ENCODE measurements around the gene EFCAB14. TPM values are rescaled to one million over a fixed set of nuclear protein-coding genes. Genes with fewer than 3 reads are reported as not detected.

The EFCAB14 gene
- polyA plus RNA-seq, 1 donor (not counting 4 experiments of a cell fraction or from before 2014, with no cell fraction given) = 61.8 TPM

DNA sequence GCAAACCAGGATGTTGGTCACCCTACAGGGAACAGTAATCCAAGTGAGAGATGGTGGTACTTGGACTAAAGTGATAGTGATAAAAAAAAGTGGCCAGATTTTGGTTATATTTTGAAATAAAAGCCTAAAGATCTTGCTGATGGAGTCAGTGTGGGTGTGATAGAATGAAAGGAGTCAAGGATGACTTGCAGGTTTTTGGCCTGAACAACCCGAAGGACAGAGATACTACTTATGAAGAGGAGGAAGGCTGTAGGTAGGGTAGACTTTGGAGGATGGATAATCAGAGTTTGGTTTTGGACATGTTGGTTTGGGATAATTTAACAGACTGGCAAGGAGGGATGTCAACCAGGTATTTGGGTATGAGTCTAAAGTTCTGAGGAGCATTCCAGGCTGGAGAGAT lies 48.8 kb downstream of the EFCAB14 start:
- Histone ChIP-seq H3K4me1 (ENCODE audit: control insufficient read depth, extremely low read depth, insufficient read depth, low read length) (peaks cover 11% of the 10 kb centered on the region), H3K27me3 (ENCODE audit: control insufficient read depth, extremely low read depth, insufficient read depth, low read length) (no peaks in the 10 kb centered on the region), H3K36me3 (ENCODE audit: control insufficient read depth in 2 of 2, extremely low read depth in 1 of 2, insufficient read depth in 2 of 2, low read length in 2 of 2) (peaks cover under 1 to 4% of the 10 kb centered on the region in 2 experiments), H3K9me1 (ENCODE audit: control insufficient read depth, extremely low read depth, insufficient read depth, low read length) (no peaks in the 10 kb centered on the region), H3K9me3 (ENCODE audit: control insufficient read depth, low read depth, low read length) (no peaks in the 10 kb centered on the region), H3K4me2 (ENCODE audit: control insufficient read depth, extremely low read depth, insufficient read depth, low read depth, low read length) (no peak overlapping the region), H3K9ac (ENCODE audit: control insufficient read depth, extremely low read depth, insufficient read depth, low read length) (no peak overlapping the region), H2AFZ (ENCODE audit: control insufficient read depth, low read length) (no peak overlapping the region), H3K79me2 (ENCODE audit: control insufficient read depth, insufficient read depth, low read length) (peaks cover 6% of the 10 kb centered on the region), H3K4me3 (ENCODE audit: control insufficient read depth in 2 of 3, extremely low read depth in 1 of 3, insufficient read depth in 2 of 3, low read depth in 1 of 3, low read length in 3 of 3) (no peak overlapping the region), H3K27ac (ENCODE audit: control insufficient read depth, insufficient read depth, low read length) (no peak overlapping the region), H4K20me1 (ENCODE audit: control insufficient read depth, extremely low read depth, insufficient read depth, low read length) (no peaks in the 10 kb centered on the region)
- DNase-seq (ENCODE audit: low read depth, low spot score) (no peak), FAIRE-seq (no peak)
- TF ChIP-seq, protein P1, sequence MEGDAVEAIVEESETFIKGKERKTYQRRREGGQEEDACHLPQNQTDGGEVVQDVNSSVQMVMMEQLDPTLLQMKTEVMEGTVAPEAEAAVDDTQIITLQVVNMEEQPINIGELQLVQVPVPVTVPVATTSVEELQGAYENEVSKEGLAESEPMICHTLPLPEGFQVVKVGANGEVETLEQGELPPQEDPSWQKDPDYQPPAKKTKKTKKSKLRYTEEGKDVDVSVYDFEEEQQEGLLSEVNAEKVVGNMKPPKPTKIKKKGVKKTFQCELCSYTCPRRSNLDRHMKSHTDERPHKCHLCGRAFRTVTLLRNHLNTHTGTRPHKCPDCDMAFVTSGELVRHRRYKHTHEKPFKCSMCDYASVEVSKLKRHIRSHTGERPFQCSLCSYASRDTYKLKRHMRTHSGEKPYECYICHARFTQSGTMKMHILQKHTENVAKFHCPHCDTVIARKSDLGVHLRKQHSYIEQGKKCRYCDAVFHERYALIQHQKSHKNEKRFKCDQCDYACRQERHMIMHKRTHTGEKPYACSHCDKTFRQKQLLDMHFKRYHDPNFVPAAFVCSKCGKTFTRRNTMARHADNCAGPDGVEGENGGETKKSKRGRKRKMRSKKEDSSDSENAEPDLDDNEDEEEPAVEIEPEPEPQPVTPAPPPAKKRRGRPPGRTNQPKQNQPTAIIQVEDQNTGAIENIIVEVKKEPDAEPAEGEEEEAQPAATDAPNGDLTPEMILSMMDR (optimal IDR thresholded peaks at IDR 0.05 in 1 of 3, IDR thresholded peaks at IDR 0.05 in 1 of 3, conservative IDR thresholded peaks at IDR 0.05 in 1 of 3; ENCODE audit: extremely low read depth in 1 of 3, insufficient read depth in 2 of 3, low read length in 3 of 3) = no peak
- TF ChIP-seq EZH2 (IDR thresholded peaks at IDR 0.05; ENCODE audit: low read length) = no peak
- dilution Hi-C loops (cut with MboI; ENCODE audit: extremely low pct_ligation_motif_present, low sequenced_read_pairs) = no loop called here

DNA sequence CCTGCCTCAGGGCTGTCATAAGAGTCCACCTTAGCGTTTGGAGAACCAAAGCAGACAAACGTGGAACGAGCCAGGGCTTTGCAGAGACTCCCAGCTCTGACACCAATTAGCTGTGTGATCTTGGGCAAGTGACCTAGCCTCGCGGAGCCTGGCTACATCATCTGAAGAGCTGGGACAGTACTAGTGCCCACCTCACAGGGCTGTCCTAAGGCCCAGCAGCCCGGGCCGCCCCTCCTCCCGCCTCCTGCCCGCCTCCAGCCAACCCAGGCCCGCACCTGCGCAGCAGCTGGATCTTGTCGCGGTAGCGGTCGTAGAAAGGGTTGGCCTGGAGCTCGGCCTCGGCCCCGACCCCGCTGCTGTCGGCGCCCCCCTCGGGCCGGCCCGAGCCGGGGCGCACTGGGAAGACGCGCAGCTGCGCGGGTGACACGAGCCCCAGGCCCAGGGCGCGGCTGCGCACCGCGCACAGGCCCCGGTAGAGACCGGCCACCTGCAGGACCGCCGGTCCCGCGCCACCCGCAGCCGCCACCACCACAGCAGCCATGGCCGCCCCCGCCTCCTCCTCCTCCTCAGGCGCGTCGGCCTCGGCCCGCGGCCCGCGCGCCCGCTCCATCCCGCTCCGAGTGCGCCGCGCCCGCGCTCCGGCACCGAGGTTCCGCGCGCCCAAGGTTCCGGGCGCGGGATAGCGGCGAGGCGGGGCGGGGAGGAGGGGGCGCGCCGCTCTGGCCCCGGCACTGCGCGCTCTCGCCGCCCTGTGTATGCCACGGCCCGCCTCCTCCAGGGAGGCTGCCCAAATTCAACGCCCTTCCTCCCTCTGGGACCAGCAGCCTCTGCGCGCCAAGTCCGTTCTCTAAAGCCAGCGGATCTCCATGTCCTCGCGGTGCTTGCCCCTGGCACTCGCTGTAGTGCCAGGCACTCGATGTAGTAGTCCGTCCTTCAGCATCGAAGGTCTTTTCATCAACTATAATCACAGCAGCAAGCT lies 50.8 kb downstream of the EFCAB14 start, which contains the start of gene ATPAF1:
TSS of gene ATPAF1 (minus strand) at position 583 of the 979 bp plus-strand sequence. CDS start at position 541, 42 bp downstream.
- TF ChIP-seq, protein P1 (optimal IDR thresholded peaks at IDR 0.05 in 1 of 3, IDR thresholded peaks at IDR 0.05 in 1 of 3, conservative IDR thresholded peaks at IDR 0.05 in 1 of 3; ENCODE audit: extremely low read depth in 1 of 3, insufficient read depth in 2 of 3, low read length in 3 of 3) = no peak
- no peak for TF ChIP-seq EZH2 (IDR thresholded peaks at IDR 0.05; ENCODE audit: low read length)
- Histone ChIP-seq H3K9me3 (ENCODE audit: control insufficient read depth, low read depth, low read length) (no peaks in the 10 kb centered on the region), H3K36me3 (ENCODE audit: control insufficient read depth in 2 of 2, extremely low read depth in 1 of 2, insufficient read depth in 2 of 2, low read length in 2 of 2) (peaks cover 3 to 4% of the 10 kb centered on the region in 2 experiments), H2AFZ (ENCODE audit: control insufficient read depth, low read length) (peak within 1 kb of the TSS; percentile 80), H3K27me3 (ENCODE audit: control insufficient read depth, extremely low read depth, insufficient read depth, low read length) (no peaks in the 10 kb centered on the region), H3K27ac (ENCODE audit: control insufficient read depth, insufficient read depth, low read length) (peak within 1 kb of the TSS; percentile 24), H4K20me1 (ENCODE audit: control insufficient read depth, extremely low read depth, insufficient read depth, low read length) (no peaks in the 10 kb centered on the region), H3K9ac (ENCODE audit: control insufficient read depth, extremely low read depth, insufficient read depth, low read length) (peak within 1 kb of the TSS; percentile 66), H3K9me1 (ENCODE audit: control insufficient read depth, extremely low read depth, insufficient read depth, low read length) (no peaks in the 10 kb centered on the region), H3K4me3 (ENCODE audit: control insufficient read depth in 2 of 3, extremely low read depth in 1 of 3, insufficient read depth in 2 of 3, low read depth in 1 of 3, low read length in 3 of 3) (peak within 1 kb of the TSS; percentile 54 to 70 (median 60)), H3K4me2 (ENCODE audit: control insufficient read depth, extremely low read depth, insufficient read depth, low read depth, low read length) (peak within 1 kb of the TSS; percentile 73), H3K79me2 (ENCODE audit: control insufficient read depth, insufficient read depth, low read length) (peaks cover 6% of the 10 kb centered on the region), H3K4me1 (ENCODE audit: control insufficient read depth, extremely low read depth, insufficient read depth, low read length) (peaks cover 11% of the 10 kb centered on the region)
- peak; percentile 82 for FAIRE-seq
- dilution Hi-C loops (cut with MboI; ENCODE audit: extremely low pct_ligation_motif_present, low sequenced_read_pairs) = no loop called here
- DNase-seq (ENCODE audit: low read depth, low spot score) = peak; percentile 35

Data from keratinocyte (primary cell).